B cell (primary cell): ENCODE measurements around the gene POLQ. TPM values are rescaled to one million over a fixed set of nuclear protein-coding genes. Genes with fewer than 3 reads are reported as not detected.

Experiments used
- ATAC-seq: fragments of 200-7000 bp; cut with Tn5 transposase; one replicate; pipeline ENCODE4 v1.10.0; 2021; ENCODE audit warnings: low read depth, mild to moderate bottlenecking, moderate number of reproducible peaks, moderate library complexity
- CTCF ChIA-PET: fragments of 350-600 bp; sonication (Branson Sonifier 250); formaldehyde crosslinking; loops from one replicate; lab custom pipeline; 2021; ENCODE audit warnings: antibody characterized with exemption, inconsistent platforms; lab: Charles Lee
- POLR2A ChIA-PET: fragments of 350-600 bp; sonication (Branson Sonifier 250); formaldehyde crosslinking; loops from one replicate; lab custom pipeline; 2021; ENCODE audit warnings: antibody characterized with exemption; lab: Charles Lee
- DNase-seq: peaks from one replicate; pipeline ENCODE4 v3.0.0; 2013
- H2AFZ ChIP-seq: 2 replicates; pipeline ENCODE4 v1.6.1; 2012; ENCODE audit warnings: mild to moderate bottlenecking, low read depth, low read length; ENCODE audit not compliant: insufficient read depth, poor library complexity, severe bottlenecking
- H3K27ac ChIP-seq, 2 donors: 1 replicate in 1 of 2; 2 replicates in 1 of 2; pipeline ENCODE4 v1.5.1; 2012 to 2013; ENCODE audit warnings: low read length in 2 of 2, mild to moderate bottlenecking in 2 of 2, moderate library complexity in 1 of 2
- H3K27me3 ChIP-seq, 4 experiments: fragments of 200-600 bp in 1 of 4; sonication (generic) in 1 of 4; replicated peaks in 1 of 4; 1 replicate in 2 of 4; 2 replicates in 2 of 4; pipeline versions ENCODE4 v1.6.1 to v1.7.0; 2013 to 2016; ENCODE audit warnings: low read length in 3 of 4, mild to moderate bottlenecking in 2 of 4, mixed read lengths in 1 of 4, moderate library complexity in 1 of 4; ENCODE audit not compliant: insufficient read depth in 4 of 4, control insufficient read depth in 3 of 4; ENCODE audit errors: control extremely low read depth in 1 of 4
- H3K36me3 ChIP-seq, 2 experiments: replicated peaks in 1 of 2; 1 replicate in 1 of 2; 2 replicates in 1 of 2; pipeline versions ENCODE4 v1.6.1 to v1.7.1; 2013; ENCODE audit warnings: low read length in 1 of 2; ENCODE audit not compliant: insufficient read depth in 2 of 2, control insufficient read depth in 1 of 2; ENCODE audit errors: control extremely low read depth in 1 of 2, extremely low read depth in 1 of 2
- H3K4me1 ChIP-seq, 2 donors: fragments of 200-600 bp in 1 of 2; sonication (generic) in 1 of 2; 1 replicate in 1 of 2; 2 replicates in 1 of 2; pipeline versions ENCODE4 v1.5.1 to v1.6.1; 2013 to 2017; ENCODE audit warnings: low read length in 2 of 2; ENCODE audit not compliant: control insufficient read depth in 2 of 2, insufficient read depth in 2 of 2
- H3K4me2 ChIP-seq: replicated peaks from 2 replicates; pipeline ENCODE3; 2012; ENCODE audit warnings: mild to moderate bottlenecking, low read depth, low read length; ENCODE audit not compliant: poor library complexity, severe bottlenecking
- H3K4me3 ChIP-seq, 5 experiments: fragments of 200-600 bp in 1 of 5; sonication (generic) in 1 of 5; 1 replicate in 3 of 5; 2 replicates in 2 of 5; pipeline versions ENCODE4 v1.5.1 to v1.7.0; 2011 to 2016; ENCODE audit warnings: low read length in 4 of 5, mild to moderate bottlenecking in 4 of 5, low read depth in 2 of 5, control low read depth in 1 of 5, moderate library complexity in 1 of 5; ENCODE audit not compliant: insufficient read depth in 1 of 5; ENCODE audit errors: control extremely low read depth in 1 of 5, extremely low read depth in 1 of 5
- H3K79me2 ChIP-seq: fragments of 200-600 bp; sonication (generic); one replicate; pipeline ENCODE4 v1.6.0; 2016; ENCODE audit warnings: low read length; ENCODE audit not compliant: control insufficient read depth, insufficient read depth
- H3K9ac ChIP-seq: fragments of 200-600 bp; sonication (generic); 2 replicates; pipeline ENCODE4 v1.6.1; 2017; ENCODE audit warnings: mild to moderate bottlenecking, low read length, moderate library complexity
- H3K9me3 ChIP-seq, 3 donors: one replicate each; pipeline versions ENCODE4 v1.6.1 to v1.7.1; 2013; ENCODE audit warnings: low read length in 2 of 3; ENCODE audit not compliant: control insufficient read depth in 2 of 3, insufficient read depth in 1 of 3; ENCODE audit errors: control extremely low read depth in 1 of 3
- H4K20me1 ChIP-seq: 2 replicates; pipeline ENCODE4 v1.6.0; 2012; ENCODE audit warnings: mild to moderate bottlenecking, low read length; ENCODE audit not compliant: insufficient read depth, control insufficient read depth, poor library complexity, severe bottlenecking
- H3K27ac Mint-ChIP-seq: one replicate; pipeline ENCODE4 v1.8.0; 2021; ENCODE audit warnings: mixed read lengths
- H3K27me3 Mint-ChIP-seq: one replicate; pipeline ENCODE4 v1.8.0; 2021; ENCODE audit warnings: mixed read lengths
- H3K4me1 Mint-ChIP-seq: one replicate; pipeline ENCODE4 v1.8.0; 2021; ENCODE audit warnings: mixed read lengths
- H3K4me3 Mint-ChIP-seq: one replicate; pipeline ENCODE4 v1.8.0; 2021; ENCODE audit warnings: mixed read lengths
- H3K9me3 Mint-ChIP-seq: one replicate; pipeline ENCODE4 v1.8.0; 2022; ENCODE audit warnings: mixed read lengths; ENCODE audit not compliant: insufficient read depth
- EZH2 ChIP-seq: IDR thresholded peaks from 2 replicates; pipeline ENCODE4 v1.6.1; 2012; ENCODE audit warnings: borderline replicate concordance, low read depth, mild to moderate bottlenecking, moderate library complexity, low read length; ENCODE audit not compliant: insufficient read depth, poor library complexity, severe bottlenecking
- WGBS: methylation state at CpG from one replicate; pipeline ENCODE4 v1.1.5; 2013; ENCODE audit warnings: missing lambda C conversion rate; ENCODE audit not compliant: insufficient coverage; 5-methylcytosine and 5-hydroxymethylcytosine counted together
- intact Hi-C: fragments of 100-400 bp; cut with micrococcal nuclease; formaldehyde crosslinking; loops from one replicate; pipeline ENCODE4 v1.10.0; 2022
- polyA plus RNA-seq: library from polyadenylated mRNA; depleted of rRNA; stranded (reverse); fragments of >200 nt; gene quantifications from 2 replicates; pipeline ENCODE4 v1.2.3, GENCODE V29; 2012
- total RNA-seq, 2 donors: library from RNA; stranded (reverse); fragments of 120-200 nt in 1 of 2; gene quantifications; 1 replicate in 1 of 2; 2 replicates in 1 of 2; pipeline versions ENCODE4 v1.2.3 to v1.2.4, GENCODE V29; 2013 to 2022
- TF ChIP-seq, protein P1 (sequence below): fragments of 200-600 bp; IDR thresholded peaks from one replicate; pipeline ENCODE4 v1.8.0; 2022; ENCODE audit warnings: antibody characterized with exemption, mild to moderate bottlenecking

POLQ gene
- total and polyA plus RNA-seq, 2 donors (not counting 1 experiment from before 2014, with no cell fraction given), result 0.25 to 0.79 TPM

DNA sequence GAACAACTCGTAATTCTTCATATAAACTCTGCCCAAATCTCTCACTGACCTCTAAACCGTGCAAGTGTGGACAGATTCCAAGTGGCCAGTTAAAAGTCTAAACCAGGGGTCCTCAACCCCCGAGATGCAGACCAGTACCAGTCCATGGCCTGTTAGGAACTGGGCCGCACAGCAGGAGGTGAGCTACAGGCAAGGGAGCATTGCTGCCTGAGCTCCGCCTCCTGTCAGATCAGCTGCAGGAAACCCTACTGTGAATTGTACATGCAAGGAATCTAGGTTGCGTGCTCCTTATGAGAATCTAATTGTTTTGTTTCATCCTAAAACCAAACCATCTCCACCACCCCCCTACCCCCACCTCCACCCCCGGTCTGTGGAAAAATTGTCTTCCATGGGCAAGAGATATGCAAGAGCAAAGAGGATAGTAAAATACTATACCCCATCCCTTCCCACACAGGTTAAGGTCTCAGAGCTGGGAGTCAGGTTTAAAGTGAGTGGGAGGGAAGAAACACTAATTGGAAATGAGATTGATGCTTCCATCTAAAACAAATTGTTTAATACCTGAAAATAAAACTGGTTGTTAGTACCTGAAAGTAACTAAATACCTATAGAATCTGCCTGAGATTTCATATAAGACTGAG lies 54.0 kb downstream of the POLQ start:
- ATAC-seq, result no peak

DNA sequence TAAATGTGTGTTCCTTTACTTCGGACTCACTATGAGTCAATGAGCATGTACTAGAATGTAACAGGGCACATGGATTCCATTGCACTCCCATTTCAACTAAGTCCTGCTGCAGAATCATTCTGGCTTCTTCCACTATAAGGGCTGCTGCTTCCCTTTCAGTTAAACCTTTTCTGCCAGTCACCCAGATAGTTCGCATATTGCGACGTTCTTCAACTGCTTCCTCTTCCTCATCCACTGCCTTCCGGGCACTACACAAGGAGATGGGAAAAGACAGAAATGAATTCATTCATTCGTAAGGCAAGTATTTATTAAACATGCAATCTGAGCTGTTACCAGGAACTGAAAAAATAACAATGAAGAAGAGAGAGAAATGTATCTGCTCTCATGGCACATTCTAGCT lies 55.6 kb downstream of the POLQ start:
- Histone ChIP-seq H3K4me1 (no peaks in the 10 kb centered on the region), H3K27ac (no peak overlapping the region), H3K4me2 (no peak overlapping the region), H3K36me3 (peaks cover 0 to 2% of the 10 kb centered on the region in 2 experiments), H3K9ac (no peak overlapping the region), H3K9me3 (no peaks in the 10 kb centered on the region), H2AFZ (no peak overlapping the region), H4K20me1 (no peaks in the 10 kb centered on the region), H3K27me3 (no peaks in the 10 kb centered on the region), H3K79me2 (no peaks in the 10 kb centered on the region), H3K4me3 (no peak overlapping the region)
- DNase-seq (no peak), ATAC-seq (no peak)
- POLR2A ChIA-PET, result no interaction called here
- no peaks in the 10 kb centered on the region for H3K9me3 Mint-ChIP-seq
- H3K27ac Mint-ChIP-seq, result no peak overlapping the region
- no peaks in the 10 kb centered on the region for H3K4me1 Mint-ChIP-seq
- no peak overlapping the region for H3K4me3 Mint-ChIP-seq
- intact Hi-C loops, result no loop called here
- TF ChIP-seq, protein P1, sequence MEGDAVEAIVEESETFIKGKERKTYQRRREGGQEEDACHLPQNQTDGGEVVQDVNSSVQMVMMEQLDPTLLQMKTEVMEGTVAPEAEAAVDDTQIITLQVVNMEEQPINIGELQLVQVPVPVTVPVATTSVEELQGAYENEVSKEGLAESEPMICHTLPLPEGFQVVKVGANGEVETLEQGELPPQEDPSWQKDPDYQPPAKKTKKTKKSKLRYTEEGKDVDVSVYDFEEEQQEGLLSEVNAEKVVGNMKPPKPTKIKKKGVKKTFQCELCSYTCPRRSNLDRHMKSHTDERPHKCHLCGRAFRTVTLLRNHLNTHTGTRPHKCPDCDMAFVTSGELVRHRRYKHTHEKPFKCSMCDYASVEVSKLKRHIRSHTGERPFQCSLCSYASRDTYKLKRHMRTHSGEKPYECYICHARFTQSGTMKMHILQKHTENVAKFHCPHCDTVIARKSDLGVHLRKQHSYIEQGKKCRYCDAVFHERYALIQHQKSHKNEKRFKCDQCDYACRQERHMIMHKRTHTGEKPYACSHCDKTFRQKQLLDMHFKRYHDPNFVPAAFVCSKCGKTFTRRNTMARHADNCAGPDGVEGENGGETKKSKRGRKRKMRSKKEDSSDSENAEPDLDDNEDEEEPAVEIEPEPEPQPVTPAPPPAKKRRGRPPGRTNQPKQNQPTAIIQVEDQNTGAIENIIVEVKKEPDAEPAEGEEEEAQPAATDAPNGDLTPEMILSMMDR, result no peak
- no peak for TF ChIP-seq EZH2
- CTCF ChIA-PET, result no interaction called here
- 100% methylated on average over 3 of the region's 6 CpGs for WGBS
- H3K27me3 Mint-ChIP-seq, result no peaks in the 10 kb centered on the region

More for the DNA sequence above, 54.0 kb downstream of the POLQ start:
- DNase-seq, result no peak
- H3K79me2 ChIP-seq, result no peaks in the 10 kb centered on the region
- no peaks in the 10 kb centered on the region for H3K4me1 ChIP-seq
- H2AFZ ChIP-seq, result no peak overlapping the region
- no peak overlapping the region for H3K4me3 ChIP-seq
- no peak overlapping the region for H3K27ac Mint-ChIP-seq
- no peaks in the 10 kb centered on the region for H3K27me3 ChIP-seq
- no peak overlapping the region for H3K4me3 Mint-ChIP-seq
- H3K27me3 Mint-ChIP-seq, result no peaks in the 10 kb centered on the region
- intact Hi-C loops, result no loop called here
- H3K27ac ChIP-seq, result no peak overlapping the region
- peaks cover 0 to 2% of the 10 kb centered on the region in 2 experiments for H3K36me3 ChIP-seq
- no peak overlapping the region for H3K4me2 ChIP-seq
- no peaks in the 10 kb centered on the region for H3K9me3 ChIP-seq
- H3K9ac ChIP-seq, result no peak overlapping the region
- H4K20me1 ChIP-seq, result no peaks in the 10 kb centered on the region
- H3K4me1 Mint-ChIP-seq, result no peaks in the 10 kb centered on the region
- TF ChIP-seq EZH2, result no peak
- TF ChIP-seq, protein P1, result no peak
- H3K9me3 Mint-ChIP-seq, result no peaks in the 10 kb centered on the region
- ChIA-PET CTCF (no interaction called here), POLR2A (no interaction called here)
- 100% methylated on average over 5 of the region's 7 CpGs for WGBS
